Urinary bladder (tissue), 4 donors: ENCODE results near the gene FLNC. TPM values are rescaled to one million over a fixed set of nuclear protein-coding genes. Genes with fewer than 3 reads are reported as not detected.

Experiments
- DNase-seq: peaks from one replicate; pipeline ENCODE4 v3.0.0-alpha.2; 2015; ENCODE audit errors: extremely low spot score
- H3K27ac ChIP-seq: one replicate; pipeline ENCODE4 v1.5.1; 2013; ENCODE audit warnings: low read depth, mild to moderate bottlenecking, moderate library complexity
- H3K36me3 ChIP-seq: one replicate; pipeline ENCODE4 v1.6.1; 2013; ENCODE audit warnings: mild to moderate bottlenecking, moderate library complexity; ENCODE audit not compliant: insufficient read depth
- H3K4me1 ChIP-seq: one replicate; pipeline ENCODE4 v1.6.1; 2013; ENCODE audit warnings: mild to moderate bottlenecking, moderate library complexity; ENCODE audit not compliant: insufficient read depth
- H3K4me3 ChIP-seq: one replicate; pipeline ENCODE4 v1.5.1; 2013; ENCODE audit warnings: low read depth, low read length
- WGBS: extraction: QIAGEN DNeasy Blood & Tissue Kit; methylation state at CpG from one replicate; pipeline ENCODE4 v1.1.7; 2013; 5-methylcytosine and 5-hydroxymethylcytosine counted together
- polyA plus RNA-seq: library from polyadenylated mRNA; stranded (reverse); fragments of 200-250 nt; gene quantifications from one replicate; pipeline ENCODE4 v1.2.3, GENCODE V29; 2013
- total RNA-seq: library from RNA; depleted of rRNA; stranded (reverse); fragments of >200 nt; gene quantifications from one replicate; pipeline ENCODE4 v1.2.3, GENCODE V29; 2014
- donor health status: healthy with polysubstance abuse.
- donor health status: healthy.

The FLNC gene
- total and polyA plus RNA-seq, 2 donors = 136 to 336 TPM

- Histone ChIP-seq H3K36me3 (no peaks in the 10 kb centered on the region), H3K4me3 (no peak overlapping the region), H3K4me1 (no peaks in the 10 kb centered on the region), H3K27ac (no peak overlapping the region)
- WGBS = 89% methylated on average over 23 of the region's 23 CpGs
- DNase-seq = no peak
Observed at GRCh38 chr7:128840326-128841170, 10.3 kb downstream of the FLNC start.

- WGBS = 87% methylated on average over 17 of the region's 17 CpGs
- H3K4me3 ChIP-seq = no peak overlapping the region
- DNase-seq = no peak
- no peak overlapping the region for H3K27ac ChIP-seq
- H3K36me3 ChIP-seq = no peaks in the 10 kb centered on the region
- H3K4me1 ChIP-seq = no peaks in the 10 kb centered on the region
Observed at GRCh38 chr7:128841171-128841690, 11.0 kb downstream of the FLNC start.

GRCh38 chr7:128841921-128842673, 11.9 kb downstream of the FLNC start:
- Histone ChIP-seq H3K4me1 (no peaks in the 10 kb centered on the region), H3K4me3 (no peak overlapping the region), H3K36me3 (no peaks in the 10 kb centered on the region), H3K27ac (no peak overlapping the region)
- 59% methylated on average over 35 of the region's 35 CpGs for WGBS
- DNase-seq = no peak

- Histone ChIP-seq H3K36me3 (no peaks in the 10 kb centered on the region), H3K27ac (no peak overlapping the region), H3K4me3 (no peak overlapping the region), H3K4me1 (no peaks in the 10 kb centered on the region)
- WGBS = 93% methylated on average over 38 of the region's 38 CpGs
- DNase-seq = no peak
Observed at GRCh38 chr7:128842674-128843641, 12.8 kb downstream of the FLNC start.

- Histone ChIP-seq H3K27ac (no peak overlapping the region), H3K36me3 (no peaks in the 10 kb centered on the region), H3K4me3 (no peak overlapping the region), H3K4me1 (no peaks in the 10 kb centered on the region)
- WGBS = 89% methylated on average over 17 of the region's 17 CpGs
- no peak for DNase-seq
Observed at GRCh38 chr7:128843938-128844621, 13.9 kb downstream of the FLNC start.

GRCh38 chr7:128844777-128845311, 14.6 kb downstream of the FLNC start:
- WGBS = 91% methylated on average over 25 of the region's 25 CpGs
- Histone ChIP-seq H3K4me3 (no peak overlapping the region), H3K4me1 (no peaks in the 10 kb centered on the region), H3K36me3 (no peaks in the 10 kb centered on the region), H3K27ac (no peak overlapping the region)
- no peak for DNase-seq

- Histone ChIP-seq H3K4me1 (no peaks in the 10 kb centered on the region), H3K36me3 (no peaks in the 10 kb centered on the region), H3K4me3 (no peak overlapping the region), H3K27ac (no peak overlapping the region)
- no peak for DNase-seq
- WGBS = 81% methylated on average over 5 of the region's 5 CpGs
Observed at GRCh38 chr7:128845475-128845874, 15.3 kb downstream of the FLNC start.

GRCh38 chr7:128845987-128846386, 15.8 kb downstream of the FLNC start:
- 77% methylated on average over 19 of the region's 19 CpGs for WGBS
- Histone ChIP-seq H3K27ac (no peak overlapping the region), H3K4me3 (no peak overlapping the region), H3K4me1 (no peaks in the 10 kb centered on the region), H3K36me3 (no peaks in the 10 kb centered on the region)
- DNase-seq = no peak

GRCh38 chr7:128846781-128847444, 16.7 kb downstream of the FLNC start:
- Histone ChIP-seq H3K4me3 (no peak overlapping the region), H3K4me1 (no peaks in the 10 kb centered on the region), H3K36me3 (peaks cover 2% of the 10 kb centered on the region), H3K27ac (no peak overlapping the region)
- no peak for DNase-seq
- 82% methylated on average over 14 of the region's 14 CpGs for WGBS

- Histone ChIP-seq H3K4me3 (no peak overlapping the region), H3K27ac (no peak overlapping the region), H3K4me1 (no peaks in the 10 kb centered on the region), H3K36me3 (peaks cover 2% of the 10 kb centered on the region)
- 89% methylated on average over 17 of the region's 17 CpGs for WGBS
- DNase-seq = no peak
Observed at GRCh38 chr7:128847721-128848211, 17.6 kb downstream of the FLNC start.

- H3K27ac ChIP-seq = no peak overlapping the region
- no peaks in the 10 kb centered on the region for H3K4me1 ChIP-seq
- 86% methylated on average over 31 of the region's 31 CpGs for WGBS
- H3K4me3 ChIP-seq = no peak overlapping the region
- H3K36me3 ChIP-seq = peaks cover 2% of the 10 kb centered on the region
- DNase-seq = no peak
Observed at GRCh38 chr7:128848289-128849155, 18.3 kb downstream of the FLNC start.
